Activated T-helper 1 cell treated with anti-CD3 and anti-CD28 coated beads, Interleukin-2, amount 50 U/mL, for 16 hours (primary cell): ENCODE results near the gene MEN1.

Experiments
- DNase-seq, 2 donors: peaks; one replicate each; pipeline ENCODE4 v3.0.0-alpha.2; 2020; ENCODE audit warnings: low read depth in 1 of 2, low spot score in 1 of 2

MEN1 gene

GRCh38 chr11:64803158-64803845 is 7.0 kb downstream of the MEN1 start, which contains the start of gene MAP4K2:
TSS of gene MAP4K2 (minus strand) at chr11:64803214. CDS start at chr11:64803149, 65 bp downstream.
- peak; percentile 62 to 84 for DNase-seq

DNA sequence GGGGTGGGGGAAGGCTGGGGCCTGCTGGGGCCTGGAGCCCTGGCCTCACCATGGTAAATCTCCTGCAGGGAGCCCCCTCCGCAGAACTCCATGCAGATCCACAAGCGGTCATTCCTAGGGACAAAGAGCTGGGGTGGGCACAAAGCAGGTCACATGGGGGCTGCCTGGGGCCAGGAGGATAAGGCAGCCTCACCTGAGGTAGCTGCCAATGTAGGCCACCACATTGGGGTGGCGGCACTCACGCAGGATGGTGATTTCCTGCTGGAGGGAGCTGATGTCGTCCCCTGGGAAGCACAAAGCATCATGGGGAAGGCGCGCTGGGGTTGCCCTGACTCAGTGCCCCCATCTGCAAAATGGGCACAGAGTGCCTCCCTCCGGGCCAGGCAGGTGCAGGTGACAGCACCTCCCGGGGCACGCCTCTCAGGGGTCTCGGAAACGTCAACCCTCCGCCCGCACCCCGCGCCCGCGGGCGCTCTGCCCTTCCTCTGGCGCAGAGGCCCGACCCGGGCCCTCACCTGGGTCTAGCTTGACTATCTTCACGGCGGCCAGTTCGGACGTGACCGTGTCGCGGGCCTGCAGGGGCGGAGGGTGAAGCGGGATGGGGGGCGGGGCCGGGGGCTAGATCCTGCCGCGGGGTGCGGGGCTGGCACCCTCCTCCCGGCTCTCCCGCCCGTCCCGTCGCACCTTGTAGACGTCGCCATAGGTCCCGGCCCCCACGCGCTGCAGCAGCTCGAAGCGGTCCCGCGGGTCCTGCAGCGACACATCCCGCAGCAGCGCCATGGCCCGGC is 7.8 kb downstream of the MEN1 start:
- DNase-seq, result peak; percentile 25

DNA sequence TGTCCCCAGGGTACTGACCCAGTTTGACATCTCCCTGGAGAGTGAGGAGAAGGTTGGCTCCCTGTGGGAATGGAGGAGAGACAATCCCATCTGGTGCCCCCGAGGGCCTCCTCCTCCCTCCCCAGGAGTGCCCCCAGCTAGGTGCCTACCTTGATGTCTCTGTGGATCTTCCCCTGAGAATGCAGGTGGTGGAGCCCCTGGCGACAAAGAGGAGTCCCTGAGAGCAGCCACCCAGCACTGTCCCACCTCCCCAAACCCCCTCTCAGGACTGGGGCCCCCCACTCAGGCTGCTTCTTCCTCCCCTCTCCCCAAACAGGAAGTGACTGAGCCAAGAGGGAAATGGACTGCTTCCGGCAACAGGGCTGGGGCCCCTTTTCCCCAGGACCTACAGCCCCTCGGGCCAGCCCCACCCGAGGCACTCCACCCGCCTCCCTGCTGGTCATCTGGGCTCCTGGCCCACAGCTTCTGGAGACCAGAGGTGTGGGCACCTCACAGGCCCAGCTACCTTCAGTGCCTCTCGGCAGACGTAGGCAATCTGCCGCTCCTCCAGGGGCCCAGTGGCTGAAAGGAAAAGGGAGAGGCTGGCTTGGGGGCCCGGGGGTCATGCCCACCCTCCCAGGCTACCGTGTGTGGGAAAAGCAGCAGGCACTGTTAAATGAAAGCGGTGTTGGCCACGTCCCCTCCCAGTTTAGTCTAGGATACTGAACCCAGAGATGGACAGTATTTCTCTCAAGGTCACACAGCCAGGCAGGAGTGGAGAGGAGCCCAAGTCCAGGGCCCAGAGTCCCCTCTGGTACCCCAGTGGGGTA is 8.6 kb downstream of the MEN1 start:
- DNase-seq, result no peak

DNA sequence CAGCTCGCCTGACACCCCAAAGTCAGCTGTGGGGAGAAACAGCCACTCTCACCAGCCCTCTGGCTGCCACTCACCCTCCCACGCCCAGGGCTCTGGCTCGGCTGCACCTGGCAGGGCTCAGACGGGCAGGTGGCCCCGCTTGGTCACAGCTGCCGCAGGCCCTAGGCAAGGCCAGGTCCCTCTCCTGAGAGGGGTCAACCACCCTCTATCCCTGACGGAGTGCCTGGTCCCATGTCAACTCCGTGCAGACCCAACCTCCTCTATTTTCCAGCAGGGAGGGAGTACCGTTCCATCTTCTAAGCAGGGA is 9.2 kb downstream of the MEN1 start:
- DNase-seq, result no peak

DNA sequence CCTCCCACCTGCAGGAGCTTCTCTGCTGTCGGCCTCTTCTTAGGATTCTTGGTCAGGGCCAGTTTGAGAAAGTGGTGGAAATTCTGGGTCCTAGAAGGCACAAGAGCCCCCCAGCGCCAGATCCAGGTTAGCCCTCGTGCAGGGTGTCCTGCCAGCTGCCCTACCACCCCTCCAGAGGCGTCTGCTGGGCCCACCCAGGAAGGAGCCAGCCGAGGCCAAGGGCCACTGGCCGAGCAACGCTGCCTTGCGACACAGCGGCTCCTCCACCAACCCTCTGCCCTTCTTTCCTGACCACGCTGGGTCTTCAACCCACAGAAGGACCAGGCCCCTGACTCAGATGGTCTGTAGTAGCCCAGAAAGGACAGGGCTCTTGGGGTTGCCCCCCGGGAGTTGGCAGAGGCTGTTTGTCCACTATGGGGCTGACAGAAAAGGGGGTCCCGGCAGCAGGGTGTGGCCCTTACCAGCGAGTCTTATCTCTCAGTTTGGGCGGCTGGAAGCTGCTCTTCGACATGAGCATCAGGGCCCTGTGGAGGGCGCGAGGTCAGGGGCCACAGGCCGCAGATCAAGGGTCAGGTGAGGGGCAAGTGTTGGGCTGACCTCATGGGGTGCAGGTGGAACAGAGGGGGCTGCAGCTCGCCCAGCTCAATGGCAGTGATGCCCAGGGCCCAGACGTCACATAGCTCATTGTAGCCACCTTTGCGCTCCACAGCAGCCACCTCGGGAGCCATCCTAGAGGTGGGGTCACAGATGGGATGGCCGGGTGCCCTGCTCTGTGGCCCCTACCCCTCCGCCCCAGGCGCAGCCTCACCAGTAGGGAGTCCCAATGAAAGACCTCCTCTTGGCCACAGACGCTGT is 9.8 kb downstream of the MEN1 start:
- DNase-seq, result no peak

- no peak for DNase-seq
Observed at GRCh38 chr11:64799623-64800302, 10.6 kb downstream of the MEN1 start.

GRCh38 chr11:64799256-64799622 is 11.1 kb downstream of the MEN1 start:
- no peak for DNase-seq

GRCh38 chr11:64796757-64797541 is 13.4 kb downstream of the MEN1 start:
- no peak for DNase-seq

GRCh38 chr11:64796047-64796756 is 14.1 kb downstream of the MEN1 start:
- DNase-seq, result no peak

DNA sequence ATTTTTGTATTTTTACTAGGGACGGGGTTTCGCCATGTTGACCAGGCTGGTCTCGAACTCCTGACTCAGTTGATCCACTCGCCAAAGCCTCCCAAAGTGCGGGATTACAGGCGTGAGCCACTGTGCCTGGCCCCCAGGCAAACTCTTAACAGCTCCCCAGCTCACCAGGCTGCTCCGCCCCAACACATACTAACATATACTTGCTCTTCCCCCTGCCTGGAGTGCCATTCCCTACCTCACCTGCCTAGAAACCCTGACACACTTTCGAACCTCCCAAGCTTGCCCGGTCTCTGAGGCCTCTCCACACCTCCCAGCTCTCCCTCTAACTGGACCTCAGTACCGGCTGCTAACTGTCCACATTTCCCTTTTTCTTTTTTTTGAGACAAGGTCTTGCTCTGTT is 15.8 kb downstream of the MEN1 start:
- no peak for DNase-seq

- DNase-seq, result no peak
Observed at GRCh38 chr11:64793271-64794160, 16.8 kb downstream of the MEN1 start.

DNA sequence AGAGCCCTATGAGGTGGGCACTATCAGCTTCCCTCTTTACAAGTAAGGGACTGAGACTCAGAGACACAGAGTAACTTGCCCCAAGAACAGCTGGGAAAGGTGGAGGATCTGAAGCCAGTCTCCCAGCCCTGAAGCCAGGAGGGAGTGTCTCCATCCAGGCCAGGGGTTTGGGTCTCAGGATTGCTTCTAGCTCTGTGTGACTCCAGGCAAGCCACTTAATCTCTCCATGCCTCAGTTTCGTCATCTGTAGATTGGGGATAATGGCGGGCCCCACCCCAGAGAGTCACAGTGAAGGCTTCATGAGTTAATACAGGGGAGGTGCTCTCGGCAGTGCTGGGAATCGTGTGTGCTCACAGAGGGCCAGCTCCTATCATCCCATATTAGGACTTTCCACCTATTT is 17.9 kb downstream of the MEN1 start:
- no peak for DNase-seq

GRCh38 chr11:64791781-64792291 is 18.5 kb downstream of the MEN1 start:
- no peak for DNase-seq

GRCh38 chr11:64790205-64791095 is 19.9 kb downstream of the MEN1 start:
- no peak for DNase-seq

DNA sequence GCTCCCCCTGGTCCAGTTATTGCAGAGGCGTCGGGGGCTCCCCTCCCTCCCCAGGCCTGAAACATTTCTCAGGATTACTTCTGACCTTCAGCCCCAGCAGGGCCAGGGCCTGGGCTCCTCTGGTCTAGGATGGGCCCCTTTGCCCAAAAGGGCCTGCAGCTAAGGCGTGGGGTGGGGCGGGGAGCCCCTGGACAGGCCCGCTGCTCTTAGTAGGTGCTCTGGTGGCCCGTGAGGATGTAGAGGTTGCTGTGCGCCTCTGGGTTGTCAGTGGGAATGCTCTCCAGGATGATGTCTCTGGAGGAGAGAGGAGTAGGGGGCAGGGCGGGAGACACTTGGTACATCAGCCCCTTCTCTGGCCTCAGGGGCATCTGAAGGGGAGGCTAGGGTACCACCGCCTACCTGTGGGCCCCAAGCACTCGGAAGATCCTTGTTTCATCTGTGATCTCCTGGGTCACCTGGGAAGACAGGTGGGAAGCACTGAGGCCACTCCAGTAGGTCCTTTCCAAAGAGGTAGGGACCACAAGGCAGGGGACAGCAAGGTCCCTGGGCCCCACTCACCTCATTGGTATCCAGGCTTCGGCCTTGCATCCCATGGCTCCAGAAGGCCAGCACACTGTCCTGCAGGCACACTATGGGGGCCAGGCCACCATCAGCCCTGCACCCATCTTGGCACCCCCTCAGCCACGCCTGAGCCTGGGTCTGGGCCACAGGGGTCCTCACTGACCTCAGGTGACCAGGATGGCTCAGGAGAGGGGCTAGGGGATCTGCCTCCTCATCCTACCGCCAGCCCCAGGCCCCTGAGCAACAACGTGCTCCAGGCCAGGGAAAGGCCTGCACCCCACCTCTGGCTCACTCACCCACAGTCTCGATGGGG is 20.8 kb downstream of the MEN1 start:
- no peak for DNase-seq
